ENCODE results near the gene MSLN. TPM values are rescaled to one million over a fixed set of nuclear protein-coding genes. Genes with fewer than 3 reads are reported as not detected.

The MSLN gene
- total RNA-seq, 1 experiment from 2014 or later: 0.73 TPM

GRCh38 chr16:787978-788398 is 27.5 kb downstream of the MSLN start, which contains the start of gene RPUSD1:
TSS of gene RPUSD1 (minus strand) at chr16:788381. CDS start at chr16:787737, 644 bp downstream.
- TF ChIP-seq EZH2phosphoT487 (IDR thresholded peaks at IDR 0.05; ENCODE audit: borderline replicate concordance, low read length): no peak
- TF ChIP-seq CTCF (conservative IDR thresholded peaks at IDR 0.05; ENCODE audit: low read depth, low read length): no peak
- TF ChIP-seq EZH2 (IDR thresholded peaks at IDR 0.05; ENCODE audit: low read length, unreplicated experiment): no peak
- no peaks in the 10 kb centered on the region for H4K20me1 ChIP-seq (ENCODE audit: low read length)
- peak within 1 kb of the TSS; percentile 95 for H3K4me3 ChIP-seq (ENCODE audit: low read length)
- POLR2A ChIA-PET (ENCODE audit: unreplicated experiment): interaction anchor here (0.9 kb wide), 2 partner anchors 93 to 555 kb away, joined by 9 read pairs; no protein-coding TSS in a partner anchor
- H3K9ac ChIP-seq (ENCODE audit: low read length): peak within 1 kb of the TSS; percentile 86
- peaks cover 16% of the 10 kb centered on the region for H3K4me1 ChIP-seq (ENCODE audit: insufficient read depth, low read length)
- H3K27me3 ChIP-seq (ENCODE audit: low read length): no peaks in the 10 kb centered on the region
- no peaks in the 10 kb centered on the region for H3K9me2 ChIP-seq (replicated peaks; ENCODE audit: low read length)
- CTCF ChIA-PET: interaction anchor here (0.6 to 1.5 kb wide), 4 partner anchors 47 to 76 kb away, joined by 5 to 9 read pairs (median 6); partner anchors contain the start of gene CIAO3
- H3K79me2 ChIP-seq (ENCODE audit: low read length): peaks cover 45% of the 10 kb centered on the region
- H3F3A ChIP-seq (ENCODE audit: low read length, unreplicated experiment): no peaks in the 10 kb centered on the region
- peak; percentile 18 for ATAC-seq
- H3K36me3 ChIP-seq (ENCODE audit: low read depth, low read length): no peaks in the 10 kb centered on the region; the same call in 1 of the 2 replicates
- no peak for DNase-seq
- no TSS peak for BruUV-seq (replicated peaks)
- intact Hi-C loops (cut with micrococcal nuclease): loop anchor here (10.0 kb wide), 1 partner anchor 73 kb away; the partner anchor contains the start of gene METRN
- peak within 1 kb of the TSS; percentile 94 for H3K4me2 ChIP-seq (ENCODE audit: low read length)
- H2AFZ ChIP-seq (ENCODE audit: low read length): peak within 1 kb of the TSS; percentile 80
- H3K27ac ChIP-seq (ENCODE audit: low read length): no peak within 1 kb of the TSS
- no peaks in the 10 kb centered on the region for H3K9me3 ChIP-seq (ENCODE audit: low read length)

GRCh38 chr16:788399-789126 is 28.0 kb downstream of the MSLN start, which contains the start of gene CHTF18:
TSS of gene CHTF18 (plus strand) at chr16:788620. CDS start at chr16:788685, 65 bp downstream.
- BruUV-seq (replicated peaks): no TSS peak
- Histone ChIP-seq H3K4me2 (ENCODE audit: low read length) (peak within 1 kb of the TSS; percentile 94), H4K20me1 (ENCODE audit: low read length) (no peaks in the 10 kb centered on the region), H3K27ac (ENCODE audit: low read length) (no peak within 1 kb of the TSS), H2AFZ (ENCODE audit: low read length) (peak within 1 kb of the TSS; percentile 80), H3K9me2 (replicated peaks; ENCODE audit: low read length) (no peaks in the 10 kb centered on the region), H3K27me3 (ENCODE audit: low read length) (no peaks in the 10 kb centered on the region), H3K4me1 (ENCODE audit: insufficient read depth, low read length) (peaks cover 10% of the 10 kb centered on the region), H3K36me3 (ENCODE audit: low read depth, low read length) (no peaks in the 10 kb centered on the region; the same call in 1 of the 2 replicates), H3K79me2 (ENCODE audit: low read length) (peaks cover 45% of the 10 kb centered on the region), H3K9me3 (ENCODE audit: low read length) (no peaks in the 10 kb centered on the region), H3F3A (ENCODE audit: low read length, unreplicated experiment) (no peaks in the 10 kb centered on the region), H3K4me3 (ENCODE audit: low read length) (peak within 1 kb of the TSS; percentile 95), H3K9ac (ENCODE audit: low read length) (peak within 1 kb of the TSS; percentile 86)
- POLR2A ChIA-PET (ENCODE audit: unreplicated experiment): interaction anchor here (0.7 to 0.9 kb wide), 3 partner anchors 68 to 554 kb away, joined by 3 to 9 read pairs (median 9); no protein-coding TSS in a partner anchor
- CTCF ChIA-PET: interaction anchor here (0.6 to 1.5 kb wide), 5 partner anchors 47 to 76 kb away, joined by 3 to 9 read pairs (median 6); partner anchors contain the start of genes CIAO3 and METRN
- peak; percentile 88 for DNase-seq
- intact Hi-C loops (cut with micrococcal nuclease): loop anchor here (10.0 kb wide), 1 partner anchor 74 kb away; the partner anchor contains the start of gene METRN
- peak; percentile 77 for ATAC-seq
- TF ChIP-seq CTCF (conservative IDR thresholded peaks at IDR 0.05; ENCODE audit: low read depth, low read length) (no peak), EZH2 (IDR thresholded peaks at IDR 0.05; ENCODE audit: low read length, unreplicated experiment) (no peak), EZH2phosphoT487 (IDR thresholded peaks at IDR 0.05; ENCODE audit: borderline replicate concordance, low read length) (no peak)

Measured in PC-3 (cell line).